GM21737 (cell line): Measurements from ENCODE around the gene ACP5.
"Not testable (repeated sequence)": the region's sequence is repeated elsewhere in the genome, so short reads cannot be mapped to it uniquely, and the experiment has no call there.

Experiments
- ATAC-seq: cut with Tn5 transposase; IDR thresholded peaks from one replicate; pipeline ENCODE4 v1.9.1; 2021; ENCODE audit warnings: mild to moderate bottlenecking, moderate library complexity; ENCODE audit not compliant: unreplicated experiment

The ACP5 gene

DNA sequence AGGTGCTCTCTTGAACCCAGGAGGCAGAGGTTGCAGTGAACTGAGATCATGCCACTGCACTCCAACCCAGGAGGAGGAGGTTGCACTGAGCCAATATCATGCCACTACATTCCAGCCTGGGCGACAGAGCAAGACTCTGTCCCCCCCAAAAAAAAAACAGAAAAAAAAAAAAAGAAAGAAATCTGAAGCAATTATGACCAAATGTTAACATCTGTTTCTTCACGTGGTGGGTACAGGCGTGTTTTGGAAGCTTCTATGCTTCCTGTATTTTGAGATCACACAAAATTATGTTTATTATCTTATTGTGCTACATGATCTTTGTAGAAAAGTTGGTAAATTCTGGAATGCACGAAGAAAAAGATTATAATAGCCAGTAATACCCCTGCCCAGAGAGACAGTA, 2.7 kb upstream of the ACP5 start:
- no peak for ATAC-seq

GRCh38 chr19:11578258-11579142, 1.1 kb upstream of the ACP5 start:
- ATAC-seq, result no peak

GRCh38 chr19:11576227-11576626, 1.2 kb downstream of the ACP5 start:
- no peak for ATAC-seq

DNA sequence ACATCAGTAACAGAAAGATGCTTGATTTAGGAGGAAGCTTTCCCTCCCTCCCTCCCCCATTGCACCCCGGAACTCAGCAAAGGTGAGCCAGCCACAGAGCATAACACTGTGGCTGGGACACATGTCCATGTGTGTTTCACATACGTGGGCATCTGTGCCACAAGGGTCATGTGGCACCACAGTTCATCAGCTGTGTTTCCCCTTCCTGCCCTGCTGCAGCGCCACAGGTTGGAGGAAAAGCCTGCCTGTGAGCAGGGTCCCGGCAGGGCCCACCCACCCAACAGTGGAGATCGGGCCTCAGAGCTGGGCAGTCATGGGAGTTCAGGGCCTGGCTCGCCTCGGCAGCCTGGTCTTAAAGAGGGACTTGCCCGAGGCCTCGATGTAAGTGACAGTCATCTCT, 2.8 kb downstream of the ACP5 start:
- no peak for ATAC-seq

DNA sequence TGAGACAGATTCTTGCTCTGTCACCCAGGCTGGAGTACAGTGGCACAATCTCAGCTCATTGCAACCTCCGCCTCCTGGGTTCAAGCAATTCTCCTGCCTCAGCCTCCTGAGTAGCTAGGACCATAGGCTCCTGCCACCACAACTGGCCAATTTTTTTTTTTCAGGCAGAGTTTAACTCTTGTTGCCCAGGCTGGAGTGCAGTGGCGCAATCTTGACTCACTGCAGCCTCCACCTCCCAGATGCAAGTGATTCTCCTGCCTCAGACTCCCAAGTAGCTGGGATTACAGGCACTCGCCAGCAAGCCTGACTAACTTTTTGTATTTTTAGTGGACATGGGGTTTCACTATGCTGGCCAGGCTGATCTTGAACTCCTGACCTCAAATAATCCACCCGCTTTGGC, 3.7 kb downstream of the ACP5 start:
- not testable (repeated sequence) for ATAC-seq

DNA sequence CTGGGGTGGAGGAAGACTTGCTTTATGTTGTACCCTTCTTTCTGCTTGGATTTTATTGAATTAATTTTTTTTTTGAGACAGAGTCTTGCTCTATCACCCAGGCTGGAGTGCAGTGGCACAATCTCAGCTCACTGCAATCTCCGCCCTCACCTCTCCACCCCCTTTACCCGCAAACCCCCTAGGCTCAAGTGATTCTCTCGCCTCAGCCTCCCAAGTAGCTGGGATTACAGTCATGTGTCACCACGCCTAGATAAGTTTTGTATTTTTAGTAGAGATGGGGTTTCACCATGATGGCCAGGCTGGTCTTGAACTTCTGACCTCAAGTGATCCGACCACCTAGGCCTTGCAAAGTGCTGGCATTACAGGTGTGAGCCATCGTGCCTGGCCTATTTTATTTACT, 4.1 kb downstream of the ACP5 start:
- not testable (repeated sequence) for ATAC-seq

GRCh38 chr19:11570039-11570462, 7.4 kb downstream of the ACP5 start:
- ATAC-seq, result no peak

- ATAC-seq, result no peak
Observed at GRCh38 chr19:11566164-11566563, 11.3 kb downstream of the ACP5 start.

- ATAC-seq, result not testable (repeated sequence)
Observed at GRCh38 chr19:11565649-11565980, 11.8 kb downstream of the ACP5 start.

- not testable (repeated sequence) for ATAC-seq
Observed at GRCh38 chr19:11564082-11564807, 13.2 kb downstream of the ACP5 start.

- no peak for ATAC-seq
Observed at GRCh38 chr19:11563532-11563931, 13.9 kb downstream of the ACP5 start.

GRCh38 chr19:11560404-11561051, 16.9 kb downstream of the ACP5 start:
- ATAC-seq, result peak; percentile 49

GRCh38 chr19:11558881-11559828, 18.3 kb downstream of the ACP5 start, which contains the start of gene ELOF1:
Gene ELOF1 (minus strand): TSS chr19:11559230. CDS start chr19:11554347, 4,883 bp downstream.
- ATAC-seq, result peak; percentile 67

GRCh38 chr19:11556634-11557420, 20.6 kb downstream of the ACP5 start:
- ATAC-seq, result no peak

GRCh38 chr19:11555246-11555645, 22.2 kb downstream of the ACP5 start:
- no peak for ATAC-seq

DNA sequence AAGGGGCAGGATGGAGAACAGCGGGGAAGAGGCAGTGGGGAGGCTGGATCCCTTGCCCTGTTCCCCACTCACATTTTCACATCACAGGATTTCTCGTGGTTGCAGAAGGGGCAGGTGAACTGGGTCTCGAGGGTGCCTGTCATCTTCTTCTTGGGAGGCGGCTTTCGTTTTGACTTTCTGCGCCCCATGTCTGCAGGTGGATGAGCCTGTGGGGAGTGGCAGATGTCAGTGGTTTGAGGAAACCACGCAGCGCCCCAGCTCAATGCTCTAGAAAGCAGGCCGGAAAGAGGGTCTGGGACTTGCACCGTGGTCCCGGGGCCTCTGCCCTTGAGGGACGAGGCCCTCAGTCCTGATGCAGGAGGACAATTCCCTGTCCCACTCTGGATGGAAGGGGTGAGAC, 23.3 kb downstream of the ACP5 start:
- ATAC-seq, result no peak

GRCh38 chr19:11552666-11553372, 24.6 kb downstream of the ACP5 start:
- ATAC-seq, result no peak

DNA sequence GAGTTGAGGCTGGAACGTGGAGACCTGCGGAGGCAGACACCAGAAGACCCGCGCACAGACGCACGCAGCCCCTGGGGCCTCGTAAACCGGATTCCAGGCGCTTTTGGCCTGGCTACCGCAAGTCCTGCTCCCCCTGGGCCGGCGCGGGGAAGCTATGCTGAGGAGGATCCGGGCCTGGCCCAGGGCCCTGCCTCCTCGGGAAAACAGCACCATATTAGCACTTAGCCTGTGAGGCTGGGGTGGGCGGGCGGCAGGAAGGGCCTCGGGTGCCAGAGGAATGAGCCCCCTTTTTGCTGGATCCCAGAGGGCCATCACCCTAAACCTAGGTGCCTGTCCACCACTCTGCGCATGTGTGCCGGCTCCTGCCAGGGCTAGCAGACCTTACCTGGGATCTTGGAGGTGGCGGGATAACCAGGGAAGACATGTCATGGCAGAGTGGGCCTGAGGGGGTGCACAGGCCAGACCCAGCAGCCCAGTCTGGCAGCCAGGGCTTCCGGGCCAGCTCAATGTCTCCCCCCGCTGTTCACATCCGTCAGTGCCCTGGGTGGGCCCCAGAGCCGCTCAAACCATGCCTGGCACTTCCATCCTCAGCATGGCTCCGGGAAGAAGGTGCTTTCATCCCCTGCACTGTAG, 25.7 kb downstream of the ACP5 start:
- no peak for ATAC-seq

DNA sequence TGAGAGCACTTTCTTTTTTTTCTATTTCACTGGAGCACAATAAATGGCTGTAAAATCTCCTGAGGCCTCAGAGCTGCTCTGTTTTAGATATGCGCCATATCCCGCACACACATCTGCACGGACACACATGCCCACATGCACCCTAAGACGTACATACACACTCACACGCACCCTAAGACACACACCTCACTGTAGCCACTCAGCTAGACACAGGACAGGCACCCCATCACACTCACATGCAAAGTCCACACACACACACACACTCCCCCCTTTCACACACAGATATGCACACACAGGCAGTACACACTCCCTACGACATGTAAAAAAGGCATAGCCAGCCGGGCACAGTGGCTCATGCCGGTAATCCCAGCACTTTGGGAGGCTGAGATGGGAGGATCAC, 27.2 kb downstream of the ACP5 start:
- no peak for ATAC-seq
